ENCODE measurements around the gene SORL1.
"Not testable (repeated sequence)": the region's sequence is repeated elsewhere in the genome, so short reads cannot be mapped to it uniquely, and the experiment has no call there.

SORL1 gene

DNA sequence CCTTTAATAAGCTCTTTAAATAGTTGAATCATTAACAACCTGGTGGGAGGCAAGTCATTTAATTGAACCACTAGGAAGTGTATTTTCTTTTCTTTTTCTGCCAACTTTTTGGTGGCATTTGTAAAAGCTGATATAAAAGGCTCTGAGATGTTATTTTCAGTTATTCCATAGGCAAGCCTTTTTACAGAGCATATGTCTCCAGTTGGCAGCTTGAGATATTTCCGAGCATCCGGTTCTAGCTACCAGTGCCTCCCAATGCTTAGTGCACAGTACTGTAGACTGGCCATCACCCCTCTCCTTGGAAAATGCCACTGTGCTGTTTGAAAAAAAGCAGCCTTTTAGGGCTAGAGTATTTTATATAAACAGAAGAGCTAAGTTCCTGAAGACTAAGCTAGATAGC, 179.3 kb downstream of the SORL1 start:
- no peak for DNase-seq (ENCODE audit: low spot score)

DNA sequence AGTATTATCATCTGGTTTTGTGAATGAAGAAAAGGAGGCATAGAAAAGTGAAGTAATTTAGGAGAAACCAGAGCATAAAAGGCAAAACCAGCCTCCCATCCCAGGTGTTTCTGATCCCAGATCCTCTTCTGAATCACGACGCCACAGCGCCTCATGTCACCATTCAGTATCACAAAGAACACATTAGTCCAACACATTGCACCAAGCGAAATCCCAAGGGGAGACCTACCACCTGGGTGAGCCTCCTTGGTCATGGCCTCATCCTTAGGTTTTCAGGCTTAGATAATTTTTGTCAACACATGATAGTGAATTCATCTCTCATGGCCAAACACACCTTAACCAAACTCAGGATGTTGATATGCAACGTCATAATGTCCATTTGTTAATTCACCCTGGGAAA, 182.2 kb downstream of the SORL1 start:
- no peak for DNase-seq (ENCODE audit: low spot score)

DNA sequence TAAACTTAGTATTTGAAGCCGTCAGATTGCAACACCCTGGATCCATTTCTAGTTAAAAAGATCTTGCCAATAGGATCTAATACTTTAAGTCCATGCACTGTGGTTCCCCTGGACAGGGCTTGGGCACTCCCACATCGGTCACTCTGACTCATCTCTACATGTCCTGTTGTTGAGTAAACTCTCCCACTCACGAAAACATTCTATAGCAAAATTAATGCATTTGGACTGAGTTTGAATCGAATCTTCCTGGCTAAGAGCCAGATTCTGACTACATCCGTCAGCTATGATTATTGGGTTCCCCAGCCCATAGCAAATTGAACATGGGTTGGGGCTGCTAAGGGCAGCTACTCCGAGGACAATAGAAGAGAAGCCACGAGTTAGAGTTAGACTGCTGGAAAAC, 182.8 kb downstream of the SORL1 start:
- DNase-seq (ENCODE audit: low spot score) = no peak

DNA sequence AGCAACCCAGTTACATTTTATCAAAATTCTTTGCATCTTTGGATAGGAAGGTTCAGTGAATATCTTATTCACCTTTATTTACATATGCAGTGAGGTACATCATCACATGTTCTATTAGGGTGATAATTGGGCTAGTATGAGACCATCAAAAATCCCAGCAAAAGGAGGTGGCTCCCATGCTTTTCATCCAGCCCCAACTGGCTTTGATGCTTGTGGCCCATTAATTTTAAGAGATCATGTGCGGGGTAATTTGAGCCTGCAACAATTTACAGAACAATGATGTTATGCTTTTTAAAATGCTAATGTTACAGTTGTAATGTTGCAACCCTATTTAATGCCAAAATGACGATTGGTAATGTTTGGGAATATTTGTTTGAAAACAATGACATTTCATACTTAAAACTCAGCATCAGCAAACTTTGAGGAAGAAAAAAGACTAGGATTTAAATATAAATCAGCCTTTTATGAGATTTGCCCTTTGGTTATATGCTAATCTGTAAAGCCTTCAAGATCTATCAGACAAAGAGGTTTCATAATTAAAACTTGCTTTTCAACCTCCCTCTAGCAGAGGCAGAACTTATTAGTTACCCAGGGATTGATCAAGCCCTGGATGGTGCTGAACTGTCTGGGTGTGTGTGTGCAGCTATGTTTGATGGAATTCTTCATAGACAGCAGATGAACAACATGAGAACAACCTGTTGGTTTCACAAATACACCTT, 184.1 kb downstream of the SORL1 start:
- DNase-seq (ENCODE audit: low spot score) = no peak

DNA sequence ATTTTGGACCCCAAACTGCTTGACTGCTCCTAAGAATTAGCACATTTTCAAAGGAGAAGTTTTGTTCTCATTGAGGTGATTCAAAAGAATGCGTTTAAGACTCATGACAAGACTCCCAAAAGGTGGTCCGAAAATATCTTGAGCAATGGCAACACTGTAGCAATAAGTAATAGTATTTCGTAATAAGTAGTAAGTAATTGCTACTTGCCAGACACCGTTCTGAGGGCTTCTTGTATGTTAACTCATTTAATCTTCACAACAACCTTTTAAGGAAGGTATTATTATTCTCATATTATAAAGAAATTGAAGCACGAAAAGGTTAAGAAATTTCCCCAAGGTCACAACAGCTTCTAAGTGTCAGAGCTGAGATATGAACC, 184.7 kb downstream of the SORL1 start:
- no peak for DNase-seq (ENCODE audit: low spot score)

DNA sequence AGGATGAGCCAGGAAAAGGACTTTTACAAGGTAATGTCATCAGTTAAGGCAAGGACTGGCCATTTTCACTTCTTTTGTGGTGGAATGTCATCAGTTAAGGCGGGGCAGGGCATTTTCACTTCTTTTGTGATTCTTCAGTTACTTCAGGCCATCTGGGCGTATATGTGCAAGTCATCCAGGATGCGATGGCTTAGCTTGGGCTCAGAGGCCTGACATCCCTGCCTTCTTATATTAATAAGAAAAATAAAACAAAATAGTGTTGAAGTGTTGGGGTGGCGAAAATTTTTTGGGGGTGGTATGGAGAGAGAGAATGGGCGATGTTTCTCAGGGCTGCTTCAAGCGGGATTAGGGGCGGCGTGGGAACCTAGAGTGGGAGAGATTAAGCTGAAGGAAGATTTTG, 185.5 kb downstream of the SORL1 start:
- not testable (repeated sequence) for DNase-seq (ENCODE audit: low spot score)

DNA sequence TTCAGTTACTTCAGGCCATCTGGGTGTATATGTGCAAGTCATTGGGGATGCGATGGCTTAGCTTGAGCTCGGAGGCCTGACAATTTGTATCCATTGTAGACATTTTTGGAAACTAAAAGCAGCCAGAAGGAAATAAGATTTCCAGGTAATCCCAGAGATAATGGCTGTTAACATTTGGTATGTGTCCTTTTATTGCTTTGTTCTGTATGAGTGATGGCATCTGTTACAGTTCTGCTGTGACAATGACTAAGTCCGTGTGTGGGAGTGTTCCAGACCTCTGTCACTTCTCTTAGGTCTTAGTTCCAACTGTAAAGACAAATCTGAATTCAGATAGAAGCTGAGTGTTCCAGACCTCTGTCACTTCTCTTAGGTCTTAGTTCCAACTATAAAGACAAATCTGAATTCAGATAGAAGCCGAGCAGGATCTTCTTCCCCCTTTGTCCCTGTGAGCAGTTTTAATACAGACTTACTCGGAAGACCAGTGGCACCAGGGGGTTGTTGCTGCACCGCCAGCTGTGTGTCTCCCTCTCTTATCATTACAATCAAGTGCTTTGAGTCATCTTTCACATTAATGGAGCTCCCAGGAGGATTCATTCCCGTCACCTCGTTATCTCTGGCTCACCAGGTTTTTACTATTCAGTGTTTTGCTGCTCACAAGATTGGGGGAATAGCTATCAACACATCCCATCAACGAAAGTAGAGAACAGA, 191.5 kb downstream of the SORL1 start:
- no peak for DNase-seq (ENCODE audit: low spot score)

DNA sequence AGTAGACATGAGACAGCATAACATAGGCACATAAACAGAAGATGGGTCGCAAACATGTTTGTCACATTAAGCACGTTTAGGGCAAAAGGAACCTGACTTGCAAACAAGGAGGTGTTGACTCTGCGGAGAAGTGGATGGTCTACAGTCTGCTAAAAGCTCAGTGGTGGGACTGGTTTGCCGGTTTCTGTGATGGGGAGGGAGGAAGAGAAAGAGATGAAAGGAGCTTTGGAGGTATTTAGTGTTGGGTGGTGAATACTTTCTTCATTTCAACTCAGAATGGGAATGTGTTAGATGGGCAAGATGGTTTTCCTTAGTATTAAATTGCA, 192.0 kb downstream of the SORL1 start:
- no peak for DNase-seq (ENCODE audit: low spot score)

DNA sequence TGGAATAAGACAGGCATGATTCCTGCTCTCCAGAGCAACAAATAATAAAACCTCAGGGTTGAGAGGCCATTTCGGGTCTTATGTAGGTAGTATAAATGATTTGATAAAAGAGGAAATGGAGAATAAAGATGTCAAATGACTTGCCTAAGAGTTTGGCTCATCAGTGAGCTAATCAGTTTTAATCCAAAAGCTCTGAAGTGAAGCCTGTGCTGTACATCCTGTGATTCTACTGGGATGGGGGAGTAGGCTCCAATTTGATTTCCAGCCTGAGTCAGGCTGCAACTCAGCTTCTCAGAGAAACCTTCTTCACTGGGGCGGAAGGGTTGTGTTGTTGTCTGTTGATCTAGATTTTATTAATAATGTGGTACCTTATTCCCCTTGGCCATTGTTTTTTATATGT, 192.9 kb downstream of the SORL1 start:
- no peak for DNase-seq (ENCODE audit: low spot score)

DNA sequence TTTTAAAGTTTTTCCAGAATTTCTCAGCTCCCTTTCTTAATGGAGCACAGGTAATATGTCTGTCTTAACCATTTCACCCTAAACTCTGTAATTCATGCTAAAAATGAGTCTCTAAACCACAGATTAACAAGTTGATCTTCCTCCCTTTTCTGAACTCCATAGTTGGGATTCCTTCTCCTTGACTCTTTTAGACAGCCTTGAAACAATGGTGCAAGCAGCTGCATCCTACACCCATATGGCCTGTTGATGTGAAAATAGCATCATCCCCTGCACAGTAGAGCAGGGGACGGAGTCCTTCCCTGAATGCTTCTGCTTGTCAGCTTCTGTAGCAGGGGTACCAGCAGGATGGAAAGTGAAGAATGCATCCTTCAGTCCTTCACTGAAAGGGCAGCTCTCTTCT, 193.5 kb downstream of the SORL1 start:
- no peak for DNase-seq (ENCODE audit: low spot score)

DNA sequence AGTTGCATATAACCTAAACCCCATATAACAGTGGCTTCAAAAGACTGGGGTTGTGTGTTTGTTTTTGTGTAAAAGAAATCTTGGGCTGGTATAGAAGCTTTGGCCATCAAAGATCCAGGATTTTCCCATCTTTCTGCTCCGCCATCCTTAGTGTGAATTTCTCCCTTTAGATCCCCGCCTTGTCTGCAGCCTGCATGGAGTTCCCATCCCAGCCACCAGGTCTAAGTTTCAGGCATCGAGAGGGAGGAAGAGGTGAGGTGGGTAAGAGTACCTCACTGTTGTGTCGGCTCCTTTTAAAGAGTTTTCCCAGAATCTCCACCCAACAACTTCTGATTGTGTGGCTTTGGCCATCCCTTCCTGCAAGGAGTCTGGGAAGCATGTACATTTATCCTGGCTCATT, 196.2 kb downstream of the SORL1 start:
- no peak for DNase-seq (ENCODE audit: low spot score)

DNA sequence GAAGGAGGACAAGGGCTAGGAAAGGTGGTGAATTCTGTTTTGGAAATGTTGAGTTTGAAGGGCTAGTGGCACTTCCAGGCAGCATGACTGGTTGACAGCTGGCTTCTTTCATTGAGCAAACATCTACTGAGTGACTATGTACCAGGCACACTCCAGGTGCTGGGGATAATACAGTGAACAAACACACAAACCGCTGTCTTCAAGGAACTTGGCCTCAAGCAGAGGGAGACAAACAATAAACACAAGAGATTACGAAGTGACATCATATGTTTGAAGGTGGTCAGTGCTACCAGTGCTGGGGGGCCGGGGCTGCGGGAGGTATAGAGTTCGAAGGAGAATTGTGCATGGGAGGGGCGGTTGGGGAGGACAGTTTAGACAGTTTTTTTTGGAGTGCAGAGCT, 197.7 kb downstream of the SORL1 start:
- no peak for DNase-seq (ENCODE audit: low spot score)

DNA sequence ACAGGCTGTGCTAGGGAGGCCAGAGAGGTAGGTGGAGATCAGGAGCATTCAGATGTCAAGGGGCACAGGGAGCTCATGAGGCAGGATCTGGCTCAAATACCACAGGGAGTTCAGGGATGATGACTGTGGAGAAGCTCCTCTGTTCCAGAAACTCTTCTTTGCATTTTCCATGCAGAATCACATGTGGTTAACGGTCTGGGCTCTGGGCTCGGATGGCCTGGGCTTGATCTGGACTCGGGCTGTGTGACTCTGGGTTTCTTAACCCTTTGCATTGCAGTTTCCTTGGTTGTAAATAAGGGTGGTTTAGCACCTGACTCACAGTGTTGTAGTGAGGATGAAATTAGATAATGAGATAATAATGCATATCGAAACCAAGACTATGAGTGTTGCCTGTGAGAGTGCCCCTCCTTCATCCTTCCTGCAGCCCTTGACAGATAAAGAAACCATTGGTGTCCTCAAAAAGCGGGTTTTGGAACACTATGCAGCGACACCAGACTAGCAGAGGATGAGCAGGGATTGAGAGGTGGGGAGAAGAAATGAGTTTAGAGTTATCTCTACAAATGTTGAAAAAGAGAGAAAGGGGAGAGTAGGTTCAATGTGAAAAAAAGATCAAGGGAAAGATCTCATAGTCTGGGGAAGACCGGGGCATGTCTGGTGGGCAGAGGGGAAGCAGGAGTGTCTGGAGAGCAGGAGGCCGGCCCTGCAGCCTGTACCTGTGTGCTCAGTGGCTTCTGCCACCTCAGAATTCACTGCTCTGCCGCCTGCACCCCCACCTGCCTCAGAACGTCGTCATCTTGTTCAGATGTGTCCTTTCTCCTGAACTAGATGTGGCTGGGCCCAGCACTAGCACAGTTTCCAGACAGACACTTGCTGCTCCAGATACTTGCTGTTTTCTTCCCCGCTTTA, 198.5 kb downstream of the SORL1 start:
- no peak for DNase-seq (ENCODE audit: low spot score)

DNA sequence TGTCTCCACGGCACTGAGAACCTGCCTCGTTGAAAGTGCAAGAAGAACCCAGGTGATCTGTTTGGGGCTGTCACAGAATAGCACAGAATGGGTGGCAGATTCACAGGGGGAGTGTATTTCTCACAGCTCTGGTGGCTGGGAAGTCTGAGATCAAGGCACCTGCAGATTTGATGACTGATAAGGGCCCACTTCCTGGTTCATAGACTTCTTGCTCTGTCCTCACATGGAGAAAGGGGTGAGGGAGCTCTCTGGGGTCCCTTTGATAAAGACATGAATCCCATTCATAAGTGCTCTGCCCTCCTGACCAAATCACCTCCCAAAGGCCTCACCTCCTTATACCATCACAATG, 199.1 kb downstream of the SORL1 start:
- DNase-seq (ENCODE audit: low spot score) = no peak

DNA sequence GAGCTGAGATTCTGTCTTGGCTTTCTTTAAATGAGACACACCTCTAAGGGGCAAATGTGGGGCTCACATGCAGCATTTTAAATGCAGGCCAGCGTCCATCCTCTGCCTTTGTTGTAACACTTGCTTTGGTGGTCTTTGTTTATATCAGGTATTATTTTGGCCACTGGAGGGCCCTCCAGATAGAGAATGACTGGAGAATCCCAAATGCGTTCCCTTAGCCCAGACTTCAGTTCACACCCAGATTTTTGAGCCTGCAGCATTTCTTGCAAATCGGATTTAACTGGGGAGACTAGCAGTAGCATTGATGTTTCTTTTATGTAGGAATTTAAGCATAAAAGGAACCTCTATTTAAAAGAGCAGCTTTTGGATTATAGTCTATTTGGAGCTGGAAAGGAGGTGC, 200.9 kb downstream of the SORL1 start:
- DNase-seq (ENCODE audit: low spot score) = no peak

DNA sequence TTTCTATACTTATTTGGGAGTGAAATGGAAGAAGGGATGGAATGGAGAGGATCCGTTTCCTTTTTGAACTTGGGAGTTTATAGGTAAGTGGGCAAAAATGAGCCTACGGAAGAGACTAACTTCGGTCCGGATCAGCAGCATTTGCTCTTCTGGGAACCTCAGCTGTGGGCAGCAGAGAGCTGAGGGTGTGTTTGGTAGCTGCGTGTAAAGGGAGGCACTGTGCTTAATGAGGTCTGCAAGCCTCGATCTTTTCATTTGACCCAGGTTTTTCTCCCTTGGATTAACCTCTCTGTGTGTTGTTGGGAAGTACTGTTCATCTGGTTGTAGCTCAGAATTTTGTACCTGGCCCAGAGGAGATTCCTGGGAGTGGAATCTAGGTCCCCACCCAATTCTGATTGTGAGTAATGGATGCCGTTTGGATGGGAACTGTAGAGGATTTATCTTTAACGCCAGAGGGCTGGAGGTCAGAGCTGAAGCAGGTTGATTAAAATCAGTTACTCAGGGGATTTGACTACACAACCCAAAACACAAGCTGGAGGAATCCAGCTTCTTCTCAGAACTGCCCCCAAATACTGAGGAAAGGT, 202.2 kb downstream of the SORL1 start:
- DNase-seq (ENCODE audit: low spot score) = no peak

DNA sequence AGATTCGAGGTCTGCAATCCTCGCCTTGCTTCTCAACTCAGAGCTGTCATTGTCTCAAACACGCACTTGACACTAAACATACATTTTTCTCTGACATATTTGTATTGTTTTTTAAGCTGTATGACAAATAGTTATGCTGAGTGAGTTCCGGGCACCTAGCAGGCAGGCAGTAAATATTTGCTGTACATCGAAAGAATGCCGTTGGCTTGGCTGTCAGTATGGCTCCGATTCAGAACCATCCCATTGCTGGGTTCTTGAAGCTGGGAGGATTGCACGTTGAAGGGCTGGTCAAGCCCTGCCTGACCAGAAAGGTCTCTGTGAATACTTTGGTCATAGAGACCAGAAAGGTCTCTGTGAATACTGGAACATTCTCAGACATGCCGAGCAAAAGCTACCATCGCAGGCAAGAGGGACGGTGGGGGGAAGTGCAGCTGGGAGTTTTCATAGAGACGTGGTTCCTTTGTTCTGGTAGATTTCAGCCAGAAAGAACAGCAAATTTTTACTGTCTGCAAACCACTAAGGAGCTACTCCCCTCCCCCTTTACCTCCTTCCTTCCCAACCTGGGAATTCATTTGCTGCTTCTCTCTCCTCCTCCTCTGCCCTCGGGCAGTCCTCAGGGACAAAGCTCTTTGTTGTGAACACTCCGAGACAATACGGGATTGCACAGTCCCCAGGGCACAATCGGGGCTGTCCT, 202.9 kb downstream of the SORL1 start:
- no peak for DNase-seq (ENCODE audit: low spot score)

DNA sequence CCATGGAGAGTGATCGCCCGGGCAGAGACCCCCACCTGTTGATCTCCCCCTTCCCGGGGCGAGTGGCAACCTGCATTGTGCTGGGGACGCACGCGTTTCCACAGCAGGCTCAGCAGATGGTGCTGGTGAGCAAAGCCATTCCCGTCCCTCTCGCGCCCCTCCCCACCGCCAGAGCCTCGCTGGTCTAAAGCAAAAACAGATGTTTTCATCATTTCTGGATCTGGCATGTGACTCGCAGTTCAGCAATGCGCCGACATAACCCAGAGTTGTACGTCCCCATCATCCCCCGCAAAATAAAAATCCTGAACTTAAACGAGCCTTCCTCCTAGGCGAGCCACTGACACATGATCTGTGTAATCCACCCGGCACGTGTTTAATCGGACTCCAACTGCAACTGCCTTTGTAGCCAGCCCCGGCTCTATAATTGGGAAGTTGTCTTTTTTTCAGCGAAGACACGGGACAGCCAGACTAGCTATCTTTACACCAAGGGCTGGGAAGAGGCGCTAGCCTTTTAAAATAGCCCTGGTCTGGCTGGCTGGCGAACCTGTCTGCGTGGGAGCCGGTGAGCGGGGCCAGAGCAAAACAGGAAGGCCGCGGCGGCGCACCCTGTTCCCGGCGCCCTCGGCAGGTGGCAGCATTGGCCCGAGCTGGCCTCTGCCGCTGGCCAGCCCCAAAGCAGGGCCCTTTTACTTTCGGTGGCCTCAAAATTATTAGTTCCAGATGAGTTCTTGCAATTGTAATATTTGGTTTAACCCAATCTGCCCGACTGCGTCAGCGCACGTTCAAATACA, 203.6 kb downstream of the SORL1 start:
- peak; percentile 90 for DNase-seq (ENCODE audit: low spot score)

DNA sequence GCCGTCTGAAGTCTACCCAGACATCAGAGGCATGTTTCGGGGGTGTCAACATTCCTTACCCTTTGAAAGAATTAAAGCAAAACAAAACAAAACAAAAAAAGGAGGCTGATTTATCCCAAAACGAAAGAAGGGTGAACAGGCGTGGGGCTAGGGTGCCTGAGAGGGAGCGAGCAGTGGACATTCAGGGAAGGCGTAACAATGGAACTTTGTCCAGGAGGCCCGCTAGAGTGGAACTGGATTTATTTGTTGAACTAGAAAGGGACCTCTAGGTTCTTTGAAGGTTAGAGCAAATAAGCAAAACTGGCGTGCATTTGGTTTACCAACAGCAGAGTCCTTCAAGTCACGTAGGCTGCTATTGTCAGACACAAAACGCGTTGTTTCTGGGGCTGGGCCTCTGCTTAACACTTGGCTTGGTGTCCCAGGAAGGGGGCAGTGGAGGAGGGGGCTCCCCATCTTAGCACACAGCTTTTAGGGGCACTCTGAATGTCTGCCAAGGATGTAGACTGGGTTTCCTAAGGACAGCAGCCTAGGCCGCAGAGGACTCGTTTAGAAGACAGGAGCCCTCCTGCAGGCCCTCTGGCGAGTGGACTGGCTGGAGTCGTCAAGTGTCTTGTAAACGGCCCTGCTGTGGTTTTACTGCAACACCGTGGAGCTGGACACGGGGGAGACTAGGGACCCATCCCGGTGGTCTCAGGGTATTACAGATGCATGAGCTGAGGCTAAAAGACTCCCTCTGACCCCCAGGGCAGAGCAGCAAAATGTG, 204.4 kb downstream of the SORL1 start:
- DNase-seq (ENCODE audit: low spot score) = no peak

DNA sequence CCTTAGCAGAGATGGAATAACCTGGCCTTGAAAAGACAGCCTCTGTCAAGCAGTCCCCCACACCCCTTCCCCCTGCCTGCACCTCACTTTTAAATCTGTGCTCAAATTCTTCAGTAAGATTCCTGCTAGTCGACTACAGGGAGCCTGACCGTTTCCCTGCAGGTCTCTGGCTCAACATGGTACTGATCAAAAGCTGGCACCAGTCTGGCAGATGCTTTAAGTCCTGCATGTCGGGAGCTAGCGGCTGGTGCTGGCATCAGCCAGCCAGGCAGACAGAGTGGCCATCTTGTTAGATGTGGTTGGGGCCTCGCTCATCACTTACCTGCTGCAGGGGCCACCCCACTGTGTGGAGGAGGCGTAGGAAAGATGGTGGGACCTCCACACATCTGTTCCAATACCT, 205.0 kb downstream of the SORL1 start:
- DNase-seq (ENCODE audit: low spot score) = no peak

DNA sequence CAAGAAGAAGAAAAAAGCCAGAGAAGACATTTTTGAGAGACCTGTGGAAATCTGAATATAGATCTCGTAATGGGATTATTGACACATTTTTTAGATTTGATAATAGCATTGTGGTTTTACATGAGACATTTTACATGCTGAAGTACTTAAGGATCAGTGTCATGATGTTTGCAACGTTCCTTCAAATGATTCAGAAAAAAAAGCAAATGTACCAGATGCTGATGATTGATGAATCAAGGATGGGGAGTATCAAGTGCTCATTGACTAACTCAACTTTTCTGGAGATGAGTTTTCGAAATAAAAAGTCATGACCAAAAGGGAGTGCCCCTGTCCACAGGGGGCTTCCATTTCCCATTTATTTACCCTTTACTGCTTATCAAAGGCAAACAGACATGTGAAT, 207.7 kb downstream of the SORL1 start:
- DNase-seq (ENCODE audit: low spot score) = no peak

Measured in D341Med (cell line).